HG03442 (cell line): ENCODE measurements around the gene SFMBT1.
"Not testable (repeated sequence)": the region's sequence is repeated elsewhere in the genome, so short reads cannot be mapped to it uniquely, and the experiment has no call there.

Experiments
- ATAC-seq: cut with Tn5 transposase; IDR thresholded peaks from one replicate; pipeline ENCODE4 v1.9.1; 2021; ENCODE audit warnings: mild to moderate bottlenecking, moderate library complexity; ENCODE audit not compliant: unreplicated experiment

SFMBT1 gene

DNA sequence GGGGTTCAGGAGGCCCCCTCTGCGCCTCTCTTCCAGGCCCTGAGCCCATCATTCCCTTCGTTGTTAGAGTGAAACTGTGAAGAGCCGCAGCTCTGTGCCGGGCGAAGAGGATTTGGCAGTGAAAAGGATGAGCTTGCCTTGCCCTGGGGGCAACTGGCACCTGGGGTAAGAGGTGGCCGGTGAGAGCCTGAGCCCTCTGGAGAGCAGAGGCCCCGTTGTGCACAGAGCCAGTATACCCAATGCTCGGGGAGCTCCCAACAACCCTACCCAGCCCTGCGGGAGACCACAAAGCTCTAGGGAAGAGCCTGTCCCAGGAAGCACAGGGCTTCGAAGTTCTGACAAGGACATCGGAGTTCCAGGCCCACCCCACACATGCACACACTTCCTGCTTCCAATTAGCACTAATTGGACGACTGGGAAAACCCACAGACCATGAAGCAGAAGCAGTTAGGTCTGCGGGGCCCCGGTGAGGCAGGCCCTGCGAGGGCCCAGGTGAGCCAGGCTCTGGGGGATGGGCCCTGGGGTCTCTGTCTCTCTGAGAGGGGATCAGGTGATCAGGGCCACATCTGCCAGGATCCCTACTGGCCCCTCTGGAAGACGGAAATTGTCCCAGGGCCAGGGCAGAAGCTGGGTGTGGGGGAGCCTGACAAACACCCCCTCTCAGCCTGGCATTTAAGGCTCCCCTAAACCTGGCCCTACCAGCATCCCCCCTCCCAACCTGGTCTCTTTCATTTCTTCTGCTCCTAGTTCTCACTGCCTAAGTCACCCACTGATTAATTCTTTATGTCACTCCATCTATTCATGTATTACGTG lies 27.9 kb upstream of the SFMBT1 start:
- no peak for ATAC-seq

DNA sequence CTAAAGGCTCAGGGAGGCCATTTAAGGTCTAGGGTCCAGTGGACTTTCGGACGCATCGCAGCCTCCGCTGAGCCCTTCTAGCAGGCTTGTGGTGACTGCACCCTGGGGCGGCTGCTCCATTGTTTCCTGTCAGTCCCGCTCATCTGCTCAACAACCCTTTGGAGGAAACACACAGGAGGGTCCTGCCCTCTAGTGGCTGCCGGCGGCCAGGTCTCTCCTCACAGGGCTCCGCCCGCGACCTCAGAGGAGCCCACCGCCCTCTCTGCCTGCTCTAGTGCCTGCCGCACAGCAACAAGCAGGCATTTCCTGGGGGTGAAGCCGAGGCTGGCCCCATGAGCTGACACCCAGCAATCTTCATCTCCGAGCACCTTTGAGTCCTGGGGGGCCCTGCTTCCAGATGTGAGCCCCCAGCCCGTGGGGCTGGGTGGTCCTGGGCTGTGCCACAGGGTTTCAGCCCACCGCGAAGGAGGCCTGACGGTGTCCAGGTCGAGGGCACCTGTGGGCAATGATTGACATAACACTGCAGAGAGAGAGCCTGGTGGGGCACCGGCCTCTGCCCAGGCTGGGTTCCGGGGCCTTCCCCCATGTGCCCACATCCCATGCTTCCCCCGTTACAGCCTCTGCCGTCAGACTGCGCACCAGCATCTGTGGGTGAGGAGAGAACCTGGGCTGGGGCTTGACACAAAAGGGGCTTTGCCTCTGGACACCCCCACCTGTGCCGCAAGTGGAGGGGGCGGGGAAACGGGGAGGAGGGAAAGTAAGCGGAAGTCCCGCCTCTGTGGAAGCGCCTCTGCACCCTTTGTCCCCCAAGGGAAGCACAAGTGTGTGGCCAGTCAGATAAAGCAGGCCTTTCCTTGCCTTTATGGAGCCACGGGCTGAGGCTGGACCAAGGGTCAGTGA lies 27.0 kb upstream of the SFMBT1 start:
- peak; percentile 89 for ATAC-seq

DNA sequence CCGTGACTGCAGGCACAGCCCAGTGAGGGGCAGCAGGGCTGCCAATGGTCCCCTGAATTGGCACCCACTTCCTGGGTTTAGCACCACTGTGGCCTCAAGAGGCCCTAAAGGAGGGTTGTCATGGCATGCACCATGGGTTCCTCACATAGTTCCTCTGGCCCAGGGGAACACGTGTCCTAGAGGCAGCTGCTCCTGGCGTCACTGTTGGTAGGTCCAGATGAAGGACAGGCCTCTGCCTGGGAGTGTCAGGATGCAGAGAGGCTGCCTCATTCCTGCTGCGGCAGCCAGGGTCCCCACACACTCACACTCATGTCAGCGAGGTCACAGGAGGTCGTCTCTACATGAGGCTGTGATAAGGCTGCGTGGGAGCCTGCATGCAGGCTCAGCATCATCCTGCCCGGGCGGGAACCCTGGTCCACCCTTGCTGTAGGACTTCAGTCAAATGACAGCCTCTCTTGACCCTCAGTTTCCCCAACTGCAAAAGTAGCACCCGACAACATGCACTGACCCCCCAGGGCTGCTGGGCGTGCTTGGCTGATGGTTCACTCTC lies 26.1 kb upstream of the SFMBT1 start:
- ATAC-seq, result no peak

DNA sequence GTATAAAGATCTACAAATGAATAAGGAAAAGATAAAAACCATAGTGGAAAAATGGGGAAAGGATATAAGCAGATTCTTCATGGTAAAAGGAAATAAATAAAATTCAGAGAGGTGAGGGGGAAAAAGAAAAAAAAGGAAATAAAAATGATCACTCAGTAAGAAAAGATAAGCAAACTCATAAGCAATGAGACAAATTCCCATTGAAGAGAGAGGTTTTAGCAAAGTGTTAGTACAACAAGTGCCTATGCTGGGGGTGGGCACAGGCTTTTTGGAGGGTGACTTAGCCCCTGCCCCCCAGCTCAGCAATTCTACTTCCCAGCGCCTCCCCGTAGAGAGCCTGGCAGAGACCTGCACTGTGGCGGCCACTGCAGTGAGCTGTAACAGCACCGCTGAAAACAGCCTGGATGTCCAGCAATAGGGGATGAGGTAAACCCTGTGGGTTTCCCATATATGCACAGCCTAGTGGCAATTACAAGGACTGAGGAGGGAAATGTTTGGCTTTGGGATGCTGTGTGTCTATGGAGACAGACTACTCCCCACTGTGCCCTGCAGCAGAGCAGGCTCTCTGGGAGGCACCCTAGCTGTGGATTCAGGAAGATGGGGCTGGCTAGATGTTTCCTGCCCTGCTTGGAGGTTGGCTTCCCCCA lies 23.7 kb upstream of the SFMBT1 start:
- no peak for ATAC-seq

DNA sequence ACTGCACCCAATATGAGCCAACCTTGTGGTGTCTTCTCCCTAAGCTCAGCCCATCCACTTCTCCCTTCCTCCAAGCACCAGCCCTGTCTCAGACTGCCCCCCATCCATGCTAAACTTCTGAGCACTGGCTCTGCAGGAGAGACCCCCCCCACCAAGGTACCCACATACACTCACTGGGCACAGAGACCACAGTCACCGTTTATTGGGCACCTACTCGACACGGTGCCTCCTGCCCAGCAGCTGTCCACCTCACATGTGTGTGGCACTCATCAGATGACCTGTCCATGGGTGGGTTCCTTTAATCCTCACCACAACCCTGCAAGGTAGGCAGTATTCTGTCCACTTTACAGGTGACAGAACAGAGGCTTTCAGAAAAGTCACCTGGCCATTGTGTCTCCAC lies 22.3 kb upstream of the SFMBT1 start:
- ATAC-seq, result no peak

DNA sequence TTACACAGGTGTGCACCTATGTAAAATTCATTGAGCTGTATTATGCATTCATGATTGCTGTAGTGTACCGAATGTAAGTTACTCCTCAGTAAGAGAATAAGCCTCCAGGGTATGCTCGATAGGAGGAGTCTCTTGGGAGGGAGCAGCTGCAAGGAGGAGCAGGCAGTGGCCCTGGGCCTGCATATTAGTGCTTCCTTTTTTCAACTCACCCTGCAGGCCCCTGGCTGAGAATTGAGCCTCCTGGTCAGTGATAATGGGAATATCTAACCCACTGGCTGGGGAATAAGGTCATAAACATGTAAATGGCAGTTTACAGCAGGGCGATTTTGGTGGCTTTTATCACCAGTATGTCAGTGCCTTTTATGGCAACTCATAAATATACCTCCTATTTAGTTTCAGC lies 21.7 kb upstream of the SFMBT1 start:
- ATAC-seq, result no peak

DNA sequence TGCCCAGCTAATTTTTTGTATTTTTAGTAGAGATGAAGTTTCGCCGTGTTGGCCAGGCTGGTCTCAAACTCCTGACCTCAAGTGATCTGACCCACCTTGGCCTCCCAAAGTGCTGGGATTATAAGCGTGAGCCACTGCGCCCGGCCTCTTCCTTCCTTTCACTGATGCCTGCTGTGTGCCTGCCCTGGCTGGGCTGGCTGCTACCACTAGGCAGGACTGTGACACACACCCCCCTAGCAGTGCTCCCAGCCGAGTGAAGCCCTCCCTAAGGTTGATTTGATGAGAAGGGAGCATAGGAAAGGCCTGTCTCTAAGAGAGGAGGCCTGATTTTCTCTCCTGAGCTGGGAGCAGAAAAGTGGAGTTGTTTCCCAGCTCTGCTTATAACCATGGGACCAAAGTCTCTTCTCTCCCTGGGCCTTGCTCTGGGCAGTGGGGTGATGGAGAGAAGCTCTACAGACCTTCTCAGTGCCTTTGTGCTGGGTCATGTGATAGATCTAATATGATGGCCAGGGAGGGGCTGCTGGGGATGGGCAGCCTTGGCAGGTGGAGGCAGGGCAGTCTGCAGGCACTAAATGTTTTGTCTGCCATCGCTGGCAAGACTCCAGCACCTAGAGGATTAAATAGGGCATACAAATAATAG lies 20.1 kb upstream of the SFMBT1 start:
- no peak for ATAC-seq

DNA sequence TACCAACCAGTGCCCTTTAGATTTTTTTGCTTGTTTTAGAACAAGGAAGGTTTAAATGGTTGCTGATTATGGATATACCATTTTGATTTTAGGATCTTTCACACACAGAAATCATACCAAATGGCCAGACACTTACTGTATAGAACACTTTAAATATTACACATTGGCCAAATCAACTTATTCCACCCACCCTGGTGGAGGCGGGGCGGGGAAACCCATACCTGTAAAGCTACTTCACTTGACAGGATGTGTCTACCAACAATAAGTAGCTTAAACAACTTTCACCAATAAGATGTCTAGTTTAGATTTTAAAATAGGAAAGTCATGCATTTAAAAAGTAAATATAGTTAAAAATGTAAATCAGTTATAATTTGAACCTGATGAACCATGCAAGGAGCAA lies 17.0 kb upstream of the SFMBT1 start:
- no peak for ATAC-seq

DNA sequence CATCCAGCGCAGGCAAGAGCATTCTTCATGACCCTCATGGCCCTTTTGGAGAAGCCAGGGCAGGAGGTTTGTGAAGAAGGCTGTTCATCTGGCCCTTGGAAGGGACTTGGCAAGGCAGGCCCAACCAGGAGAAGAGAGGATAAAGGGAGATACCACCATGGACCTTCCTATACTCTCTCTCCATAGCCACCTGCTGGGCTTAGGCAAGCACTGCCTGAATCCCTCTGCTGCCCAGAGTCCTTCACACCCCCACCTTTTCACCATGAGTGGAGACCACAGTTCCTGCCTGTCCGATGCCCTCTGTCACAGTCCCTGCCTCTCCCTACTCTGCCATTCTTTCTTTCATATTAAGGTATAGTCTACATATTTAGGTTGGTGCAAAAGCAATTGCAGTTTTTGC lies 10.6 kb upstream of the SFMBT1 start:
- ATAC-seq, result no peak

DNA sequence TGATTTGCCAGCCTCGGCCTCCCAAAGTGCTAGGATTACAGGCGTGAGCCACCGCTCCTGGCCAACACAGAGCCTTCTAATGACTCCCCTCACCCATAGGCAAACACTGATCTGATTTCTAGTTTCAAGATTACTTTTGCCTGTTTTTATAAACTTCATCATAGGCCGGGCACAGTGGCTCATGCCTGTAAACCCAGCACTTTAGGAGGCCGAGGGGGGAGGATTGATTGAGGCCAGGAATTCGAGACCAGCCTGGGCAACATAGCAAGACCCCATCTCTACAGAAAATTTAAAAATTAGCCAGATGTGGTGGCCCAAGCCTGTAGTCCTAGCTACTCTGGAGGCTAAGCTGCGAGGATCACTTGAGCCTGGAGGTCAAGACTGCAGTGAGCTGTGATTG lies 8.4 kb upstream of the SFMBT1 start:
- ATAC-seq, result not testable (repeated sequence)

DNA sequence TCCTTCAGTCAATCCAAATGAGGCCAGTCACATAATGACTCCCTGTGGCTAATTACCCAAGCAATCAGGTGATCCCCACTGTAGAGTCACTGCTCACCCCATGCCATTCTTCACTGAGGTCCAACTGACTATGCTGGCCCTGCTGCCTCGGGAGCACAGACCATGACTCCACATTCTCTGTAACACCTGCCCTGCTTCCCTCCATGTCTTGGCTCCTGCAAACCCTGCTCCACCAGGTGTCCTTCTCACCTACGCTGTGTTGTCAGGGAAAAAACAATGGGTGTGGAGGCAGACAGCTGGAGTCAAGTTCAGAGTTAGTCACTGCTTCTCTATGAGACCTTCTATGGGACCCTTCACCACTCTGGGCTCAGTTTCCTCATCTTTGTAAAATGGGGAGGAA lies 6.1 kb upstream of the SFMBT1 start:
- no peak for ATAC-seq

DNA sequence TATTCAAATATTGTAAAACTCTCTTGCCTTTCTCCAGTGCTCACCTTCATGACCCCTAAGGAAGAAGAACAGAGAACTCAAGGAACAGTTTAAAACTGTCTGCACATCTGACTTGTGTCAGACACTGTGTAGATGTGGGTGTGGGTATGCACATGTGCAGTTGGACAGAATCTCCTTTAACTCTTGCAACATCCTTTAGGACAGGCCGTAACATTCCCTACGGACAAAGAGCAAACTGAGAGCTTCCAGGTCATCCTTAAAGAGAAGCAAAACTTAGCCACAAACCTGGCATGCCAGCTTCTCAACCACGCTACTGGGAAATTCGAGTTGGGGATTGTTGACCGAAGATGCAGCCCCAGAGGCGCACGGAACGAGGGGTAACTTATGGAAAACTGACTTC lies 4.1 kb upstream of the SFMBT1 start:
- no peak for ATAC-seq

DNA sequence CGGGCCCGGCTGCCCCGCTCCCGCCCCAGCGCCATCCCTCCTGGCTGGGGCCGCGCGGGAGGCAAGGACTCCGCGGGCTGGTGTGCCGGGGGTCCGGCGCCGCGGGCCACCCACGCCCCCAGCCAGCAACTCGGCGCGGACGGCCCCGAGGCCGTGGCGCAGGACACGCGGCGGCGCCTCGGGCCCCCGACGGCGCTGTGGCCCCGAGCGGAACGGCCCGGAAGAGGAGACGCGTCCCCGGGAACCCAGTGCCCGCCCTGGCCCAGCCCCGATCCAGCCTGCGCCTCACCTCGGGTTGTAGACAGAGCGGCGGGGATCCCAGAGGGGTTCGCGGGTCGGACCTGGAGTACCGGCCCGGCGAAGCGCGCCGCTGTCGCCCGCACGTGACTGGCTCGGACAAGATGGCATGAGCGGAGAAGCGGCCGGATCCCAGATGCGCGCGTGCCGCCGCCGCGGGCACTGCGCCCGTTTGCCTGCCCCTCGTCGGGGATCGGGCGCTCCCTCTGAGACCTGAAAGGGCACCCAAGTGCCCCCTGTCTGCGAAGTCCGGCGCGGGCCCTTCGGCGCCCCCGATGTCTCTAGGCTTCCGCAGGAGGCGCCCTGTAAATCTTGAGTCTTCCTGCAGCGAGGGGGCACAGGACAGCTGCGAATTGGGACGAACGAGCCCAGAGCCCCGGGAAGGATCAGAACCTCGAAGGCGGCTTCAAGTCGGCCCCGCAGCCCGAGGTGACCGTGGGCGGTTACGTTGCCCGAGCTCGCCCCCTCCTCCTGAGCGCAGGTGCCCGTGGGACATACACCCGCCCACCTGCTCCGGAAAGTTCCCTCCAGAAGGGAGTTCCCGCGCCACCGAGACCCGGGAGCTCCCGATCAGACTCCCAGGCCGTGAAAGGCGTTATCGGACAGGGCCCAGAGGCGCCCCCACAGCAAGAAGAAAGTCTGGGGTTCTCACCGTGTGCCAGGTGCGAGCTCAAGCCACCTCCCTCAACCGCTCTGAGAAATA lies 598 bp upstream of the SFMBT1 start:
- ATAC-seq, result peak; percentile 31

DNA sequence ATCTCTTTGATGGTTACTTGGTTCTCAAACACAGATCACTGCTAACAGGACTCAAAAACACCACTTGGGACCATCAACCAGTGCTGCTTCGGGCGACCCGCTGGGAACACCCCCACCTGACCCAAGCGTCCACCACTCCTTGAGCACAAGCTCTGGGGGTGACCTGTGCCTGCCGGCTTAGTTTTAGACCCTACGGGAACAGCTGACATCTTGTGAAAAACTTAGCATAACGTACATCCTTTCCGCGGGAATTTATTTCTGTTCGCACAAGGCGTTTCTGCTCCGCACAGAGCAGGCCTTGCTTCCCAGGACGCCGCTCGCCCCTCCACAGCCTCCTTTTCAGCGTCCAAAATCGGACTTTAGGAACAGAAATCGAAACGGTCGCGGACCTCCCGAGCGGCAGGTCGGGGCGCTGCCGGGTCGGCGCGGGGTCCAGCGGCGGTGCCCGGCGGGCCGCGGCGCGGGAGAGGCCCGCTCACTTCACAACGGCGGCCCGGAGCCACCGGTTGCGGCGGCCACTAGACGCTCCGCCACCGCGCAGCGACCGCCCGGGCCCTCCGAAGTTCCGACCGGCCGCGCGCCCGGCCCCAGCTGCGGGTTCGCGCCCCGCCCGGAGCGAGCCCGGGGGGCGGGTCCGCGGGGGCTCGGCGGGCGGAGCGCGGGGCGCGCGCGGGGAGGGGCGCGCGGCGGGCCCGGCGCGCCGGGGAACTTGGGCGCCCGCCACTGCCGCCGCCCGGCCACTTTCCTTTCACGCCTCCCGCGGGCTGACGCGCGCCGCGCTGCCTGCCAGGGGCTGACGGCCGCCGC lies 959 bp downstream of the SFMBT1 start:
- ATAC-seq, result peak; percentile 37

DNA sequence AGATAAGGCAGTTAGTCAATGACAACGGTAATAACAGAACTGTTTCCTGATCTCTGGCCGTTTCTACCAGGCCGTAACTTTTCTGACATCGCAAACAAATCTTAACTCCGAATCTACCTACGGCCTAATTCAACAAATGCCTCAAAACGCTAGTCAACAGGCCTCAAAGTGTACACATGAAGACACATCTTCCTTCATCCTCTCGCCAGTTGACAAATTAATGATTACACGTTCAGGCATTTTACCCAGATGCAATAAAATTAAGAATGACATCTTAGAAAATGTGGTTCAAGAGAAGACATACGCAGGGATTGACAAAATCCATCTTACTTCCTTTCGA lies 1.5 kb downstream of the SFMBT1 start:
- ATAC-seq, result no peak

DNA sequence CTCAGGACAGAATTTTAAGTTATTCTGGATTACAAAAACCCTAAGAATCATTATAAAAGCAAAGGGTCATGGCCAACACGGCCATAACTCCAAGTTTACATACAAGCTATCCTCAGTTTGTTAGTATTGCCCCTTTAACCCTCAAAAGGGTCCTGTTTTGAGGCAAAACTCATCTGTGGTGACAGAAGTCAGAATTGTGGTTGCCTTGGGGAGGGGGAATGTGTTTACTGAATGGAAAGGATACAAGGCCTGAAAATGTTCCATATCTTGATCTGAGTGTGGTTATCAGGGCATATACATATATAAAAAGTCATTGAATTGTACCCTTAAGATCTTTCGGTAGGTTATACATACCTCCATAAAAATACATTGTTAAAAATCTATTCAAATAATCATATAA lies 2.1 kb downstream of the SFMBT1 start:
- no peak for ATAC-seq

DNA sequence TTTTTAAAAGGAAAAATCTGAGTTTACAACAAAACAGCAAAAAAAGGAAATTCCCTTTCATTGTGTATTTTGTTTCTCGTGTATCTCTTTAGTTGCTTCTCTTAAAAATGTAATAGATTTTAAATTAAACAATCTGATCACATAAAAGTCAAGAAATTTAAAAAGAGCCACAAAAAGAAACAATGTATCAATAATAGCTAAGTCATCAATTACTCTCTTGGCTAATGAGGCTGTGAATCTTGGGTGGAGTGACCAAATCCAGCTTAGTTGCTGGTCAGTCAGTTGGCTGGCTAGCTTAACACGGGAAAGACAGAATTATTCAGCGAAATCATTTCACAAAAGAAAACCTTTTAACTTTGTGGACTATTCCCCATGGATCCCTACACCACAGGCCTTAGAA lies 3.2 kb downstream of the SFMBT1 start:
- no peak for ATAC-seq

DNA sequence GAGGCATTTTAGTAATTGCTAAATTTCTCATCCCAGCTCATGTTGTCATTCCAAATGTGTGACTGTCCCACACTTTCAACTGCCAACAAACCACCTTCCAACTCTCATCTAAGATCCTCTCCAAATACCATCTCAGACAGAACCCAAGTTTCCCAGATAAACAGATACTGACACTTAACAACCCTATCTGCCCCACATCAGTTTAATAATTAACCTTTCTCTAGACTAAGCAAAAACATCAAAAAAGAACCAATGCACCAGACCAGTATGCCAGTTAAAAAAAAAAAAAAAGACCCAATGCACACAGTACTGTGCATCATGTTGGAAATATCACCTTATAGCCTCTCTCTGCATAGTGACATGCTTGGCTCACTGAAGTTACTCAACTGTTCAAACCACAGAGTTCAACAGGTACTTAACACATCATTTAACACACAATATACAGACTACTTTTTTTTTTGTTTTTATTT lies 5.5 kb downstream of the SFMBT1 start:
- ATAC-seq, result no peak

DNA sequence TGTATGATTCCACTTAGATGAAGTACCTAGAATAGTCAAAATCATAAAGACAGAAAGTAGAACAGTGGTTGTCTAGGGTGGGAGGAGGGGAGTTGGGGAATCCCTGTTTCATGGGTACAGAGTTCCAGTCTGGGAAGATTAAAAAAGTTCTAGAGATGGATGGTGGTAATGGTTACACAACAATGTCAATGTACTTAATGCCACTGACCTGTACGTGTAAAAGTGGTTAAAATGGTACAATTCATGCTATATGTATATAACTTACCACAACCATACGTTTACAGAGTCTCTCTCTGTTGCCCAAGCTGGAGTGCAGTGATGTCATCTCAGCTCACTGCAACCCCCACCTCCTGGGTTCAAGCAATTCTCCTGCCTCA lies 6.5 kb downstream of the SFMBT1 start:
- no peak for ATAC-seq
